Body of pancreas (tissue), 4 donors: ENCODE measurements around the gene CD6.

Experiments used
- CTCF ChIP-seq, 7 experiments: fragments of 450-650 bp in 4 of 7; fragments of 200-600 bp in 3 of 7; sonication (generic) in 3 of 7; IDR thresholded peaks; one replicate each; pipeline ENCODE4 v1.5.1; 2016 to 2019; ENCODE audit warnings: antibody characterized with exemption in 7 of 7
- POLR2A ChIP-seq, 3 donors: fragments of 450-650 bp; IDR thresholded peaks; one replicate each; pipeline ENCODE4 v1.6.1; 2016; ENCODE audit warnings: antibody characterized with exemption in 3 of 3, mild to moderate bottlenecking in 2 of 3

- TF ChIP-seq CTCF (IDR thresholded peaks at IDR 0.05) (peak; percentile 78 to 88 (median 83)), POLR2A (IDR thresholded peaks at IDR 0.05) (no peak)
Observed at GRCh38 chr11:60970369-60970774, 1.1 kb upstream of the CD6 start.
